ENCODE results near the gene MTMR4. TPM values are rescaled to one million over a fixed set of nuclear protein-coding genes. Genes with fewer than 3 reads are reported as not detected.

Gene MTMR4
- total RNA-seq, 1 experiment from 2014 or later: 53.6 TPM

DNA sequence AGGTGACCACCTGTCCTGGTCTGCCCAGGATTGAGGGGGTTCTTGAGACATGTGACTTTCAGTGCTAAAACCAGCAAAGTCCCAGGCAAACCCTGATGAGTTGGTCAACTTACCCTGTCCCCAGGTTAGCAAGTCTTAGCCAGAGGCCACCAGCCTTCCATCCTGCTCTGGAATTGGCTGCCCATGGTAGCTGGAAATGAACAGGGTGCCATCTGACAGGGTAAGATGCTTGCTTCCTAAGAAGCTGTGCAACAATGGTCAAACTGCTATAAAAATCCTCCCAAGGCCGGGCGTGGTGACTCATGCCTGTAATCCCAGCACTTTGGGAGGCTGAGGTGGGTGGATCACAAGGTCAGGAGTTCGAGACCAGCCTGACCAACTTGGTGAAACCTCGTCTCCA, 22.8 kb upstream of the MTMR4 start:
- no peak overlapping the region for H3K9ac ChIP-seq (ENCODE audit: low read length)
- H3K27ac ChIP-seq (ENCODE audit: low read length): no peak overlapping the region
- H3K27me3 ChIP-seq (ENCODE audit: low read length): no peaks in the 10 kb centered on the region
- no peaks in the 10 kb centered on the region for H4K20me1 ChIP-seq (ENCODE audit: insufficient read depth, low read depth, low read length)
- H3K4me3 ChIP-seq (ENCODE audit: low read length): no peak overlapping the region
- H3K79me2 ChIP-seq (ENCODE audit: low read length): no peaks in the 10 kb centered on the region
- DNase-seq: no peak
- peaks cover 30% of the 10 kb centered on the region for H3K4me1 ChIP-seq (ENCODE audit: low read length)
- H2AFZ ChIP-seq (ENCODE audit: low read length): no peak overlapping the region
- no peak overlapping the region for H3K4me2 ChIP-seq (ENCODE audit: low read depth, low read length, poor library complexity, severe bottlenecking)
- H3K36me3 ChIP-seq (ENCODE audit: insufficient read depth, low read length): no peaks in the 10 kb centered on the region
- H3K9me3 ChIP-seq (ENCODE audit: low read length): no peaks in the 10 kb centered on the region
- H3K9me2 ChIP-seq (replicated peaks; ENCODE audit: insufficient read depth, low read length): no peaks in the 10 kb centered on the region

DNA sequence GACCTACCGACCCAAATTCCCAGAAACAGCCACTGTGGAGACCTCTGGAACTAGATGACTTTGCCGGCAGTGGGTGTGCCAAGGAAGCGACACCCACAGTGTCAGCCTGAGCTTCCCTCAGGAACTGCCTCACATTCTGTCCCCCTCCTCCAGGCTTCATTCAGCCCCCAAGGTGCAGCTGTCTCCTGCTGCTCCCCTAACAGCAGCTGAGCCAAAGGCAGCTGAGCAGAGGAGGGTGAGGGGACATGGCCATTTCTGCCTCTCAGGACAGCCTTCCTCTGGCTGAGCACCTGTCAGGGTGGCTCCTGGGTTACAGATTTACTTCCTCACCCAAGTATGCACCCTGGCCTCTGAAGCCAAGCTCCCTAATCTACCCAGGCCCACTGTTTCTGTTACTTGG, 22.1 kb upstream of the MTMR4 start:
- H3K36me3 ChIP-seq (ENCODE audit: insufficient read depth, low read length): no peaks in the 10 kb centered on the region
- H3K9me3 ChIP-seq (ENCODE audit: low read length): no peaks in the 10 kb centered on the region
- no peak overlapping the region for H3K4me3 ChIP-seq (ENCODE audit: low read length)
- H3K79me2 ChIP-seq (ENCODE audit: low read length): no peaks in the 10 kb centered on the region
- no peaks in the 10 kb centered on the region for H3K9me2 ChIP-seq (replicated peaks; ENCODE audit: insufficient read depth, low read length)
- no peak overlapping the region for H3K4me2 ChIP-seq (ENCODE audit: low read depth, low read length, poor library complexity, severe bottlenecking)
- no peak overlapping the region for H3K9ac ChIP-seq (ENCODE audit: low read length)
- peaks cover 30% of the 10 kb centered on the region for H3K4me1 ChIP-seq (ENCODE audit: low read length)
- H4K20me1 ChIP-seq (ENCODE audit: insufficient read depth, low read depth, low read length): no peaks in the 10 kb centered on the region
- H2AFZ ChIP-seq (ENCODE audit: low read length): no peak overlapping the region
- no peak for DNase-seq
- H3K27me3 ChIP-seq (ENCODE audit: low read length): no peaks in the 10 kb centered on the region
- no peak overlapping the region for H3K27ac ChIP-seq (ENCODE audit: low read length)

DNA sequence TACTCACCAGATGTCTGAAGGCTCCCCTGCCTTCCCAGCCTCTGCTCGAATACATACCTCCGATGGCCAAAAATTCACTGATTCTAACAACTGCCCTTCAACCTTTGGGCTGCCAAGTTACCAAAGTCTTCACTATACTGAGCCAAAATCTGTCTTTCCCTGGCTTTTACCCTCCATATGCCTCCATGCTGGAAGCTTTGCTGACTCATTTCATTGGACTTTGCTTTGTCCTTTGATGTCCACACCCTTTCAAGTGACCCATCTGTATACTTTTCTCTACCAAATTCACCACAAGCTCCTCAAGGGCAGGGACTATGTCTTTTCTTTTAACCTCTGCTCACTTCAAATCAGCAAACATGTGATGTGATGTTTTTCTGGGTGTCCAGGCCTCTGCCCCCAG, 21.0 kb upstream of the MTMR4 start:
- Histone ChIP-seq H2AFZ (ENCODE audit: low read length) (no peak overlapping the region), H3K27ac (ENCODE audit: low read length) (no peak overlapping the region), H3K36me3 (ENCODE audit: insufficient read depth, low read length) (no peaks in the 10 kb centered on the region), H3K4me2 (ENCODE audit: low read depth, low read length, poor library complexity, severe bottlenecking) (no peak overlapping the region), H3K27me3 (ENCODE audit: low read length) (no peaks in the 10 kb centered on the region), H3K9me3 (ENCODE audit: low read length) (no peaks in the 10 kb centered on the region), H4K20me1 (ENCODE audit: insufficient read depth, low read depth, low read length) (no peaks in the 10 kb centered on the region), H3K9ac (ENCODE audit: low read length) (no peak overlapping the region), H3K4me1 (ENCODE audit: low read length) (peaks cover 28% of the 10 kb centered on the region), H3K79me2 (ENCODE audit: low read length) (no peaks in the 10 kb centered on the region), H3K9me2 (replicated peaks; ENCODE audit: insufficient read depth, low read length) (no peaks in the 10 kb centered on the region), H3K4me3 (ENCODE audit: low read length) (no peak overlapping the region)
- DNase-seq: no peak

DNA sequence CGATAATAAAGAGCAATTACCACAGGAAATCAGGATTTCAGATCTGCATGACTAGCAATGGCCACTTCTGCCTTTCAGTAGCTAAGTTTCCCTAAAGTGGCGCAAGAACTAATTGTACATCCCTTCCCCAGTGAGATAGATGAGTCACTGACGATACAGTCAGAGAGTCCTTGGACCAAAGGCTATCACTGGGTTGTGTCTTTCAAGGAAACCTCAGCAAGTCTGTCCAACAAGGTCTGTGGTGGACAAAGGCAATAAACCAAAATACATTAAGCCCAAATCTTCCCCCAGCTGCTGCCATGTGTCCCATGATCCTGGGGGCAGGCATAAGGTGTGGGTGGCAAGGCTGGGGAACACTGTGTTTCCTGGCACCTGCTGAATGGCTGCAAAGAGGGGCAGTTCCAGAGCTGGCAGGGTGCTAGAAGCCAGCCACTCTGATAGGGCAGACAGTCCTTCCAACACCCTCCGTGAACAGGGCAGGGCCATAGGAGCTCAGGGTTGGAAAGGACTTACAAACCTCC, 20.5 kb upstream of the MTMR4 start:
- H3K4me2 ChIP-seq (ENCODE audit: low read depth, low read length, poor library complexity, severe bottlenecking): no peak overlapping the region
- no peak for DNase-seq
- H3K9ac ChIP-seq (ENCODE audit: low read length): no peak overlapping the region
- peaks cover 24% of the 10 kb centered on the region for H3K4me1 ChIP-seq (ENCODE audit: low read length)
- H3K27ac ChIP-seq (ENCODE audit: low read length): no peak overlapping the region
- no peaks in the 10 kb centered on the region for H3K79me2 ChIP-seq (ENCODE audit: low read length)
- no peaks in the 10 kb centered on the region for H4K20me1 ChIP-seq (ENCODE audit: insufficient read depth, low read depth, low read length)
- no peak overlapping the region for H3K4me3 ChIP-seq (ENCODE audit: low read length)
- no peaks in the 10 kb centered on the region for H3K36me3 ChIP-seq (ENCODE audit: insufficient read depth, low read length)
- H2AFZ ChIP-seq (ENCODE audit: low read length): no peak overlapping the region
- no peaks in the 10 kb centered on the region for H3K9me3 ChIP-seq (ENCODE audit: low read length)
- no peaks in the 10 kb centered on the region for H3K9me2 ChIP-seq (replicated peaks; ENCODE audit: insufficient read depth, low read length)
- no peaks in the 10 kb centered on the region for H3K27me3 ChIP-seq (ENCODE audit: low read length)

DNA sequence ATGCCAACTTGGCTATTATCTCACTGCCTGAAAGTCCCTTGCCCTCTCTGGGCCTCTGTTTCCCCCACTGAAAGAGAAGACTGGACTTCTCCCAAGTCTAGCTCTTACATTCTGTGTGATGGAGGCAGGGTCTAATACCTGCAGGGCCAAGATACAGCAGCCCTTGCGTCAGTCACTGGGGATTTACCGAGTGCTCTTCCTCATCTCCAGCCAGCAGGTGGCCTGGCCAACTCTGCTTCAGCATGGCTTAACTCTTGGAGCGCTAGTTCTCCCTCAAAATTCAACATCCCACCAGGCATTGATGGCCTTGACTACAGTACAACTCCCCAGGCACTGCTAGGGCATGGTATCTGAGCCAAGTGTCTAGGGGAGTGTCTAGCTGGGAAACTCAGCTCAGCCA, 19.9 kb upstream of the MTMR4 start:
- H3K9me3 ChIP-seq (ENCODE audit: low read length): no peaks in the 10 kb centered on the region
- no peak overlapping the region for H2AFZ ChIP-seq (ENCODE audit: low read length)
- no peak overlapping the region for H3K4me3 ChIP-seq (ENCODE audit: low read length)
- no peaks in the 10 kb centered on the region for H3K79me2 ChIP-seq (ENCODE audit: low read length)
- H3K9ac ChIP-seq (ENCODE audit: low read length): no peak overlapping the region
- peaks cover 17% of the 10 kb centered on the region for H3K4me1 ChIP-seq (ENCODE audit: low read length)
- no peak for DNase-seq
- no peaks in the 10 kb centered on the region for H3K27me3 ChIP-seq (ENCODE audit: low read length)
- no peaks in the 10 kb centered on the region for H4K20me1 ChIP-seq (ENCODE audit: insufficient read depth, low read depth, low read length)
- H3K27ac ChIP-seq (ENCODE audit: low read length): no peak overlapping the region
- H3K4me2 ChIP-seq (ENCODE audit: low read depth, low read length, poor library complexity, severe bottlenecking): no peak overlapping the region
- no peaks in the 10 kb centered on the region for H3K36me3 ChIP-seq (ENCODE audit: insufficient read depth, low read length)
- no peaks in the 10 kb centered on the region for H3K9me2 ChIP-seq (replicated peaks; ENCODE audit: insufficient read depth, low read length)

DNA sequence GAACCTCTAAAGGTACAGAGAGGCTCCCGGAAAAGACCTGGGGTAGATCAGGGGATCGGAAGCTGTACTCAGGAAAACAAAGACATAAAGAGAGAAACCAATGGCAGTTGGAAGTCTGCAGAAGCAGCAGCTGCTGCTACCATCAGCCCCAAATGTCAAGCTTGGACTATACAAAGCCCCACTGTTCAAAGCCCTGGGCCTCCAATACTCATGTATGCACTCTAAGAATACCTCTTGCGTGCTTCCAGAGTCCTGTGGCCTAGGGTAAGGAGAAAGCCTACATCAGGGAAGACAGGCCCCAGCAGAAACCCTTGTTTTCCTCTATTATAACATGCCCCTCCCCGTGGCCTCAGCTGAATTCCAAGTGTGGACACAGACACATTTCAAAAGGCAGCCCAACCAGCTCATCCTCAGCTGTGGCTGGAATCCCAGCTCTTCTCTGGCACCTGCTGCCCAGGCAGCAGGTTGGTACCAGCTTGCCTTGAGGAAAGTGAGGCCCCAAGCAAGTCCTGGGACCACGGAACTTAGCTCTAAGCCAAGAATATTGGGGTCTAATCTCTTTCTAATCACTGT, 19.3 kb upstream of the MTMR4 start:
- Histone ChIP-seq H3K4me3 (ENCODE audit: low read length) (no peak overlapping the region), H2AFZ (ENCODE audit: low read length) (no peak overlapping the region), H3K4me2 (ENCODE audit: low read depth, low read length, poor library complexity, severe bottlenecking) (no peak overlapping the region), H3K36me3 (ENCODE audit: insufficient read depth, low read length) (no peaks in the 10 kb centered on the region), H3K79me2 (ENCODE audit: low read length) (no peaks in the 10 kb centered on the region), H3K4me1 (ENCODE audit: low read length) (peaks cover 11% of the 10 kb centered on the region), H3K27me3 (ENCODE audit: low read length) (no peaks in the 10 kb centered on the region), H3K9me3 (ENCODE audit: low read length) (no peaks in the 10 kb centered on the region), H3K9me2 (replicated peaks; ENCODE audit: insufficient read depth, low read length) (no peaks in the 10 kb centered on the region), H3K27ac (ENCODE audit: low read length) (no peak overlapping the region), H4K20me1 (ENCODE audit: insufficient read depth, low read depth, low read length) (no peaks in the 10 kb centered on the region), H3K9ac (ENCODE audit: low read length) (no peak overlapping the region)
- no peak for DNase-seq

DNA sequence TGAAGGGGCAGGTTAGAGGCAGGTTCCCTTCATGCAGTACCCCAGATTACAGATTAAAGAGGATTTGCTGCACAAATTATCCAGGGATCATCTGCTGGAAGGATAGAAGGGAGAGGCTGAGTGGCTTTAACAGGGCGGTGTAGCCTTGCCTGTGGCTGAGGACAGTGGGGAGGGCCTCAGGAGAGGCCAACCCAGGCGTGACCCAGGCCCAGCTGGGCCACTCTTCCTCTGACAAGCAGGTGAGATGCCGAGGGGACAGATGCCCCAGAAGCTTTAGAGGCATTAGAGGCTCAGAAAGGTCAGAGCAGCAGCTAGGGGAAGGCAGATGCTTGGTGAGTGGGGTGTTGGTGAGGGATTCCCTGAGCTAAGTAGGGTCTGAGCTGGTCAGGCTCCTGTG, 18.1 kb upstream of the MTMR4 start:
- no peaks in the 10 kb centered on the region for H3K9me3 ChIP-seq (ENCODE audit: low read length)
- no peaks in the 10 kb centered on the region for H4K20me1 ChIP-seq (ENCODE audit: insufficient read depth, low read depth, low read length)
- H3K4me3 ChIP-seq (ENCODE audit: low read length): no peak overlapping the region
- H3K9ac ChIP-seq (ENCODE audit: low read length): no peak overlapping the region
- no peak overlapping the region for H3K4me2 ChIP-seq (ENCODE audit: low read depth, low read length, poor library complexity, severe bottlenecking)
- no peak overlapping the region for H3K27ac ChIP-seq (ENCODE audit: low read length)
- H2AFZ ChIP-seq (ENCODE audit: low read length): no peak overlapping the region
- H3K9me2 ChIP-seq (replicated peaks; ENCODE audit: insufficient read depth, low read length): no peaks in the 10 kb centered on the region
- H3K27me3 ChIP-seq (ENCODE audit: low read length): no peaks in the 10 kb centered on the region
- no peak for DNase-seq
- no peaks in the 10 kb centered on the region for H3K79me2 ChIP-seq (ENCODE audit: low read length)
- no peaks in the 10 kb centered on the region for H3K36me3 ChIP-seq (ENCODE audit: insufficient read depth, low read length)
- H3K4me1 ChIP-seq (ENCODE audit: low read length): peaks cover 9% of the 10 kb centered on the region

DNA sequence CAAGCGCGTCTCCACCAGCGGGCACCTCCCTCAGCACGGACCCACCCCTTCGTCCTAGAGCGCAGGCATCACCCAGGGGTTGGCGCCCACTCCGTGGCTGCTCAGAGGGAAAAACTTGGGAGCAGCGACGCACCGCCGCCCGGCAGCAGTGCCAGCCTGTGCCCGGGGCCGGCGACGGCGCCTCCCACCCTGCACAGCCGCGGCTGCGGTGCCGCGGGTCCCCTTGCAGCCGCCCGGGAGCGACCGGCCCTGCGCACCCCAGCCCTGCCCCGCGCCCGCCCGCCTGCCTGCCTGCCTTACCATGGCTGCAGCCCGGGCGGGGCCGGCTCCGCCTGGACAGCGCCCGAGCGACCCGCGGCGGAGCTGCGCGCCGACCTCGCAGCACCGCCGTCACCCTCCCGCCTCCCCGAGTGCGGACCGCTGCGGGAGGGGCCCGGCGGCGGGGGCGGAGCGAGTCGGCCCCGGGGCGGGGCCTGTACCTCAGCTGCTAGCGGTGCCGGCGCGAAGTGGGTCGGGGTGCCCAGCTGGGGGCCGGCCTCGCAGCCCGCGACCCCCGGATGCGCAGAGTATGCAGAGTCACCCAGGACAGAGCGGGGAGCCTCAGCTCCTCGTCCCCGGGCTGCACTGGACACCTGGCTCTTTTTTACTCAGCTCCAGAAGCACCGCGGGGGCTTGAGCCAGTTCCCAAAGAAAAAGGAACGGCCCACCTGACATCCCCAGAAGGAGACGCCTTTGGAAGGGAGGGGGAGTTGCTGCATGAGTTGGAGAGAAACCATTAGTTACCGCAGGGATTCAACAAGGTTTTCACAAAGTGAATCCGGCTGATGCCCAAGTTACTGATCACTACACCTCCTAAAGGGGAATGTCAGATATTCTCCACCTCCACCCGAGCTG, 17.5 kb upstream of the MTMR4 start:
- Histone ChIP-seq H3K79me2 (ENCODE audit: low read length) (no peaks in the 10 kb centered on the region), H3K9me3 (ENCODE audit: low read length) (no peaks in the 10 kb centered on the region), H3K27ac (ENCODE audit: low read length) (no peak overlapping the region), H2AFZ (ENCODE audit: low read length) (no peak overlapping the region), H4K20me1 (ENCODE audit: insufficient read depth, low read depth, low read length) (no peaks in the 10 kb centered on the region), H3K4me1 (ENCODE audit: low read length) (peaks cover 9% of the 10 kb centered on the region), H3K9ac (ENCODE audit: low read length) (no peak overlapping the region; the same call in 1 of the 2 replicates), H3K27me3 (ENCODE audit: low read length) (no peaks in the 10 kb centered on the region), H3K9me2 (replicated peaks; ENCODE audit: insufficient read depth, low read length) (no peaks in the 10 kb centered on the region), H3K36me3 (ENCODE audit: insufficient read depth, low read length) (no peaks in the 10 kb centered on the region), H3K4me3 (ENCODE audit: low read length) (peak overlapping the region; percentile 43; the same call in 1 of the 2 replicates), H3K4me2 (ENCODE audit: low read depth, low read length, poor library complexity, severe bottlenecking) (peak overlapping the region; percentile 36)
- no peak for DNase-seq
